NB4 (cell line): ENCODE data around the gene GALNT9.
A peak's percentile ranks its signal among the peaks of the same experiment; 100 is the strongest.

ENCODE experiments used
- MAX ChIP-seq: IDR thresholded peaks from 2 replicates; pipeline ENCODE4 v1.6.1; 2011; ENCODE audit warnings: low read depth, low read length
- MYC ChIP-seq: IDR thresholded peaks from 2 replicates; pipeline ENCODE4 v1.6.1; 2011; ENCODE audit warnings: low read depth, low read length
- POLR2A ChIP-seq: IDR thresholded peaks from 2 replicates; pipeline ENCODE4 v1.6.1; 2011; ENCODE audit warnings: mild to moderate bottlenecking; ENCODE audit not compliant: insufficient read length; ENCODE audit errors: extremely low read depth
- TF ChIP-seq, protein P1 (sequence below): IDR thresholded peaks from one replicate; pipeline ENCODE4 v1.5.1; 2012; ENCODE audit warnings: low read depth, low read length

DNA sequence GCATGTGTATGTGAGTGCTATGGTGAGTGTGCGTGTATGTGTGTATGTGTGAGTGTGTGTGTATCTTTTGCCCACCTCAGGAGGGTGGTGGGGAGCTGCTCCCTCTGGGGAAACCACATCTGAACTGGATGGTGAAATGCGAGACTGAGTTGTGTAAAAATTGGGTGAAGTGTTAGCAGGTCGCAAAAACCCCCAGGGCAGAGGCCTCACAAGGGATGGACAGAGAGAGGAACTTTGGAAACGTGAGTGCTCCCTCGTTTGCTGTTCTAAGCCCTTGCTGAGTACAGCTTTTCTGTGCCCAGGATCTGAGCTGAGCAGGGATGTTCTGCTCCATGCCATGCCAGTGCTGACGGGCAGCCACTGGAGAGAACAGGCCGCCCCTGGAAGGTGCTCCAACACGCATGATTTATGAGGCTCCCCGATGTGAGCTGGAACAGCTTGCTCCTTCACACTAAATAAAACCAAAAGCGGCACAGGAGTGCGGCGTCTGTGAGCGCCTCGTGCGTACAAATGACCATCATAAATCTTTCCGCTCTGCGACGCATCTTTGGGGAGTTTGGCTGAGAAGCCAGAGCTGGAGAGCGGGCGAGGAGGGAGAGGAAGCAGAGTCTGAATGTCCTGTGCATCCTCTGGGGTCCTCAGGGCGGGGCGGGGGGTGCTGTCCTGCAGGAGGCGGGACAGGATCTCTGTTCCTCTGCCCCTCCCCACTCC is 14.1 kb upstream of the GALNT9 start:
- TF ChIP-seq, protein P1, sequence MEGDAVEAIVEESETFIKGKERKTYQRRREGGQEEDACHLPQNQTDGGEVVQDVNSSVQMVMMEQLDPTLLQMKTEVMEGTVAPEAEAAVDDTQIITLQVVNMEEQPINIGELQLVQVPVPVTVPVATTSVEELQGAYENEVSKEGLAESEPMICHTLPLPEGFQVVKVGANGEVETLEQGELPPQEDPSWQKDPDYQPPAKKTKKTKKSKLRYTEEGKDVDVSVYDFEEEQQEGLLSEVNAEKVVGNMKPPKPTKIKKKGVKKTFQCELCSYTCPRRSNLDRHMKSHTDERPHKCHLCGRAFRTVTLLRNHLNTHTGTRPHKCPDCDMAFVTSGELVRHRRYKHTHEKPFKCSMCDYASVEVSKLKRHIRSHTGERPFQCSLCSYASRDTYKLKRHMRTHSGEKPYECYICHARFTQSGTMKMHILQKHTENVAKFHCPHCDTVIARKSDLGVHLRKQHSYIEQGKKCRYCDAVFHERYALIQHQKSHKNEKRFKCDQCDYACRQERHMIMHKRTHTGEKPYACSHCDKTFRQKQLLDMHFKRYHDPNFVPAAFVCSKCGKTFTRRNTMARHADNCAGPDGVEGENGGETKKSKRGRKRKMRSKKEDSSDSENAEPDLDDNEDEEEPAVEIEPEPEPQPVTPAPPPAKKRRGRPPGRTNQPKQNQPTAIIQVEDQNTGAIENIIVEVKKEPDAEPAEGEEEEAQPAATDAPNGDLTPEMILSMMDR, result no peak
- TF ChIP-seq MYC, result peak; percentile 68
- TF ChIP-seq POLR2A, result no peak
- TF ChIP-seq MAX, result peak; percentile 48; the same call in 1 of the 2 replicates
